Measurements from ENCODE around the gene ZNF555.

The ZNF555 gene

DNA sequence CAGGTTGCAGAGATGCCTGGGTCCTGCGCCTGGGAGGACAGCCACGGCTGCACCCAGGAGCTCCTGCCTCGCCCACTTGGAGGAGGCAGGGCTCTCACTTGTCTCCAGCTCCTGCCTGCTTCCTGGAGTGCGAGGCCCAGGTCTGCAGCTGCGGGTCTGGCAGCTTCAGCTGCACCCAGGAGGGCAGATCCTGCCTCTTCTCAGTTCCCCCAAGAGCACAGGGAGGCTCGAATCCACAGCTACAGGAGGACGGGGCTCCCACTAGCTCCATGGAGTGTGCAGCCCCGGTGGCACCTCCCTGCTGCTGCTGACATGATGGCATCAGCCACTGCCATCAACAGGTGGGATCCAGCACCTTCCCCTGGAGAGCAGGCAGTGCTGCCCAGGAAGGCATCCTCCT is 17.1 kb upstream of the ZNF555 start:
- no peak for DNase-seq (ENCODE audit: low read depth in 2 of 2)

DNA sequence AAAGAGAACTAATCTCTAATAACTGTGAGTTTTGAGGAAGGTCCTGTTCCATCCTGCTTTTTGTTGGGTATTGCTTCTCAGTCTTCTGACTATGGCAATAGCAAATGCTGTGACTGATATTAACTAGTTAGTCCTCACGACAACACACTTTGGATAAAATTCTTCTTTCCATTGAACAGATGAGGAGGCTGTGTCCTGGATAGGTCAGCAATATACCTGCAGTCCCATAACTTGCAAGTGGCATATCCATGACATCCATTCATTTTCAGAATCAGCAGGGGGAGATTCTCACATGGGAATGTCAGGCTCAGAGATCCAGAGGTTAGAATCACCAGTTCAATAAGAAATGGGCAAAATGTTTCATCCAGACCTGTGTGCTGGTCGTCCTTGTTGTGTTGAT is 14.3 kb upstream of the ZNF555 start:
- no peak for DNase-seq (ENCODE audit: low read depth in 2 of 2)

DNA sequence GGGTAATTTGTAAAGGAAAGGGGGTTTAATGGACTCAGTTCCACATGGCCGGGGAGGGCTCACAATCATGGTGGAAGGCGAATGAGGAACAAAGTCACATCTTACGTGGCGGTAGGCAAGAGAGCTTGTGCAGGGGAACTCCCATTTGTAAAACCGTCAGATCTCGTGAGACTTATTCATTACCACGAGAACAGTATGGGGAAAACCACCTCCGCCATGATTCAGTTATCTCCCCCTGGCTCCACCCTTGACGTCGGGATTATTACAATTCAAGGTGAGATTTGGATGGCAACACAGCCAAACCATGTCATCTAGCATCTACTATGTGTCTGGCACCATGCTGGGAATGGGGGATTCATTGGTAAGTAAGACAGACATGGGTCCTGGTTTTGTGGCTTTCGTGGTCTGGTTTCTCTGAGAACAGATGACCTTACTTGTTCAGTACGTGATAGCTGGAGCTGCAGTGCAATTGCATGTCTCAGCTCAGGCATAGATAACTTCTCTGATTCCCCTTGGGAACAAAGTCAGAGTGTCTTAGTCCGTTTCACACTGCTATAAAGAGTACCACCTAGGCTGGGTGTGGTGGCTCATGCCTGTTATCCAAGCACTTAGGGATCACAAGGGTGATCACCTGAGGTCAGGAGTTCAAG is 13.3 kb upstream of the ZNF555 start:
- no peak for DNase-seq (ENCODE audit: low read depth in 2 of 2)

DNA sequence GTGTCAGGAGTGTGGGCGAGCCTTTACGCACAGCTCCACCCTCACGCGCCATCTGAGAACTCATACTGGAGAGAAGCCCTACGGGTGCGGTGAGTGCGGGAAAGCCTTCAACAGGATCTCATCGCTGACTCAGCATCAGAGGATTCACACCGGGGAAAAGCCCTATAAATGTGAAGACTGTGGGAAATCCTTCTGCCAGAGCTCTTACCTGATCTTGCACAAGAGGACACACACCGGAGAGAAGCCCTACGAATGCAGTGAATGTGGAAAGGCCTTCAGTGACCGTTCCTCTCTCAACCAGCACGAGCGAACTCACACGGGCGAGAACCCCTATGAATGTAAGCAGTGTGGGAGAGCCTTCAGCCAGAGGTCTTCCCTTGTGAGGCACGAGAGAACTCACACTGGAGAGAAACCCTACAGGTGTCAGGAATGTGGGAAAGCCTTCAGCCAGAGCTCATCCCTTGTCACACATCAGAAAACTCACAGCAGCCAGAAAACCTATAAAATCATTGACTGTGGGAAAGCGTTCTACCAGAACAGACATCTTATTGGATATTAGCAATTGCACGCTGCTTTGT is 6.9 kb upstream of the ZNF555 start:
- no peak for DNase-seq (ENCODE audit: low read depth in 2 of 2)

DNA sequence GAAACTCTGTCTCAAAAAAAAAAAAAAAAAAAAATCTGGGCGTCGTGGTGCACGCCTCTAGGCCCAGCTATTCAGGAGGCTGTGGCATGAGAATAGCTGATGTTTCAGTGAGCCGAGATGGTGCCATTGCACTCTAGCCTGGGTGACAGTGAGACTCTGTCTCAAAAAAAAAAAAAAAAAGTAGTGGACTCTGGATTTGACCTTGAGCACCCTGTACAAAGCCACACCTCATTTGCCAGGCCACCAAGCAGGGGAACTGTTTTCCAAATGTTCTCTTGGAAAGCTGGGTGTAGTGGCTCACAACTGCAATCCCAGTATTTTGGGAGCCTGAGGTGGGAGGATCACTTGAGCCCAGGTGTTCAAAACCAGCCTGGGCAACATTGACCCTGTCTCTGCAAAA is 3.8 kb upstream of the ZNF555 start:
- DNase-seq (ENCODE audit: low read depth in 2 of 2), result no peak

DNA sequence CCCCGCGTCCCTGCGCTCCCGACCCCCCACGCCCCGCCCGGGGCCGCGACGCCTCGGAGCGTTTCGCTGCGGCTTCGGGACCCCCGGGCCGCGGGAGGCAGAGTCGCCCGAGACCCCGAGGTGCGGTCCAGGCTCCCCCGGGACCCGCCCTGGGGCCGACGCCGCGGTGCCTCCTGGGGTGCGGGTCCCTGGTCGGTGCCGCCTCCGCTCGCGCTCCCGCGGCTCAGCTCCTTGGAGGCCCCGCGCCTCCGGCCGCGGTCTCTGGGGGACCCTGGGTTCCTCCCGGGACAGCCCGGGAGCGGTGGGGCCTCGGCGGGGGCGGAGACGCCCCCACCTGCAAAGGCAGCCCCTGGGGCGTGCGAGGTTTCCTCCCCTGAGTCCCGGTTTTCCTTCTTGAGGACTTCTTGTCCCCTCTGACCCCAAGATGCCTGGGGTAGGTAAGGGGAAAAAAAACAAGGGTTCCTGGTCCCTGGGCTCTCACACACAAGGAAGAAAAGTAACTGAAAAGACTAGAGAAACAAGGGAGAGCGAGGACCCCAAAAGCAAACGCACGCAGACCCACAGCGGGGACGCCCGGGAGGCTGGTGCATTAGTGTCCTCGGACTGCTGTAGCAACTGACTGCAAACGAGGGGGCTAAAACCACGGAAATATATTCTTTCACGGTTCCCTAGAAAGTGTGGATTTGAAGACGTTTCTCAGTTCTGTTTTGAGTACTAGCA is 740 bp downstream of the ZNF555 start:
- DNase-seq (ENCODE audit: low read depth in 2 of 2), result no peak

DNA sequence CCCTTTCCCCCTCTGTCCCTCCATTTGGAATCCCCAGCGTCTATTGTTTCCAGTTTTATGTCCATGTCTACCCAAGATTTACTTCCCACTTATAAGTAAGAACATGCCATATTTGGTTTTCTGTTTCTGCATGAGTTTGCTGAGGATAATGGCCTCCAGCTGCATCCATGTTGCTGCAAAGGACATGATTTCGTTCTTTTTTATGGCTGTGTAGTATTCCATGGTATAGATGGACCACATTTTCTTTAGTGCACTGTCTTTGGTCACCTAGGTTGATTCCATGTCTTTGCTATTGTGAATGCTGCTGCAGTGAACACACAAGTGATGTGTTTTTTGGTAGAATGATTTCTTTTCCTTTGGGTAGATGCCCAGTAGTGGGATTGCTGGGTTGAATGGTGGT is 3.8 kb downstream of the ZNF555 start:
- no peak for DNase-seq (ENCODE audit: low read depth in 2 of 2)

DNA sequence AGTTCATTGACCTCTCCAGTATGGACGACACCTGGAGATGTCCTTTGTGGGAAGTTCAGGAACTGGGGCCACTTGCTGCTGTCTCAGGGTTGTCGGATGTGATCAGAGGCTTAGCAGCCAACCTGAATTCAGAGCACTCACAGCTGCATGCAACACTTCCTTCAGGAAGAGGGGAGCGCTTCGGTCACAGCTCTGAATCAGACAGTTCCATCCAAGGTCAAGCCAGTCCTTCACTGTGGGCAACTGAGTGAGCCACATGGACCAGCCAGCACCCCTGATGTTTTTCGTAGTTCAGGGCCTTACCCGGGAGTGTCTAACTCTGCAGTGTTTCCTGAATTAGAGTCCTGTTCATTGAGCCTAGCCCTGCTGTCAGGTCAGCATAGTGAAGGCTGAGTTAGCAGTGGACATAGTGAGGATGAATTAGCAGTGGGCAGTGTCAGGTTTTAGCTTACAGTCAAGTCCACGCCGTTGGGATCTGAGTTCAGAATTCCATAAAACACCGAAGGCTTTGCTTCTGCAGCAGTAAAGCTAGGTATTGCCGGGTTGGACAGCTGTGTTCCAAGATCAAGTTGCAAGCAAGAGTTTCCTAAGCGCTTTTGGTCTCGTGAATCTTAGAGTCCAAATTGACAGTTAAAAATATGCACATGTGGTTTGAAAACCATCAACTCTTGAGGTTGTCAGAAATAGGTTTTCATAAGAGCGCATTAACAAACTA is 5.1 kb downstream of the ZNF555 start:
- no peak for DNase-seq (ENCODE audit: low read depth in 2 of 2)

DNA sequence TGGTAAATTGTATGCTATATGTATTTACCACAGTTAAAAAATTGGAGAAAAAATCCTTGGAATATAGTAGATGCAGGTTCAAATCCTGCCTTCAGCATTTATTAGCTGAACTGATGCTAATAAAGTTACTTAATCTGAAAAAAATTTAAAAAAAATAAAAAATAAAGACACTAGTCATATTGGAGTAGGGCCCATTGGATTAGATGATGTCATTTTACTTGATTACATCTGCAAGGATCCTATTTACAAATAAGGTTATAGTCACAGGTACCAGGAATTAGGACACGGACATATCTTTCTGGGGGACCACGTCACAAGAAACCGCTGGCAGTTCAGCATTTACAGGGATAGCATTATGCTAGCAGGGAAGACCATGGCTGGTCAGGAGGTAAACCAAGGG is 6.2 kb downstream of the ZNF555 start:
- DNase-seq (ENCODE audit: low read depth in 2 of 2), result no peak

DNA sequence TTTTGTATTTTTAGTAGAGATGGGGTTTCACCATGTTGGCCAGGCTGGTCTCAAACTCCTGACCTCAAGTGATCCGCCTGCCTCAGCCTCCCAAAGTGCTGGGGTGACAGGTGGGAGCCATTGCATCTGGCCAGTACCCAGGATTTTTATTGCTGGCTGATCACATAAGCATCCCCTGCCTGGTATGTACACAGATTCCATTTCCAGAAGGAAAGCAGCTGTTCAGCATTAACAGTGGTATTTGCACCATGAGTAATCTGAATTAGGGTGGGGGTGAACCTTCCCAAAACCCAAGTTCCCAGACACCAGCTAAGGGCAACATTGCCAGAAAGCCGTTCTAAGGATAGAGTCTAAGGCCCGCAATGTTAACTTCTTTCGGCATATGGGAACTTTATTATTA is 7.3 kb downstream of the ZNF555 start:
- no peak for DNase-seq (ENCODE audit: low read depth in 2 of 2)

DNA sequence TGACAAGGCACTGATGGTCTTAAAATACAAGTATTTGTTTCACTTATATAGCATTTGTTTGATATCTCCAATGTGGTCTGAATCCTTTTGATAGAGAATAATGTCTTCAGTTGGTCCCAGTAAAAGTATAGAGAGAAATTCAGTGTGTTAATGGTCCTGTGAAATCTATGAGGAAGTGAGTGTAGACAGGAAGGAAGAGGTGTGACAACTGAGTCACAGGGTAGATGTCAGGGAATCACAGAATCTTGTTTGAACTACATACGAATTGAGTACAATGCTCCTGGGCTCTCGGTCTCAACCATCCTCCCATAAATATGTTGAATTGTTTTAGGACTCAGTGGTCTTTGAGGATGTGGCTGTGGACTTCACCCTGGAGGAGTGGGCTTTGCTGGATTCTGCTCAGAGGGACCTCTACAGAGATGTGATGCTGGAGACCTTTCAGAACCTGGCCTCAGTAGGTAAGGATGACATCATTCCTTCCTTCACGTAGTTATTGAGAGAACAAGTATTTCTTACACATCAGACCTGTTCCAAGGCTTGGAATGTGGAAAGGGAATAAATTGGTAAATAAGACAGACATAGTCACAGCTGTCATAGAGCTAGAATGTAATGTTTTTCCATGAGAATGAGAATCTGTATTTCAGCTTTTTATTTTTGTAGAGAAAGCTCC is 9.1 kb downstream of the ZNF555 start:
- no peak for DNase-seq (ENCODE audit: low read depth in 2 of 2)

DNA sequence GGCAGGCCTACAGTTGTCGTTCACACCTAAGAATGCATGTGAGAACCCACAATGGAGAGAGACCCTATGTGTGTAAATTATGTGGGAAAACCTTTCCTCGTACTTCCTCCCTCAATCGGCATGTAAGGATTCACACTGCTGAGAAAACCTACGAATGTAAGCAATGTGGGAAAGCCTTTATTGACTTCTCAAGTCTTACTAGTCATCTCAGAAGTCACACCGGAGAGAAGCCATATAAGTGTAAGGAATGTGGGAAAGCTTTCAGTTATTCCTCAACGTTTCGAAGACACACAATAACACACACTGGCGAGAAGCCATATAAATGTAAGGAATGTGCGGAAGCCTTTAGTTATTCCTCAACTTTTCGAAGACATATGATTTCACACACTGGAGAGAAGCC is 11.3 kb downstream of the ZNF555 start:
- DNase-seq (ENCODE audit: low read depth in 2 of 2), result no peak

DNA sequence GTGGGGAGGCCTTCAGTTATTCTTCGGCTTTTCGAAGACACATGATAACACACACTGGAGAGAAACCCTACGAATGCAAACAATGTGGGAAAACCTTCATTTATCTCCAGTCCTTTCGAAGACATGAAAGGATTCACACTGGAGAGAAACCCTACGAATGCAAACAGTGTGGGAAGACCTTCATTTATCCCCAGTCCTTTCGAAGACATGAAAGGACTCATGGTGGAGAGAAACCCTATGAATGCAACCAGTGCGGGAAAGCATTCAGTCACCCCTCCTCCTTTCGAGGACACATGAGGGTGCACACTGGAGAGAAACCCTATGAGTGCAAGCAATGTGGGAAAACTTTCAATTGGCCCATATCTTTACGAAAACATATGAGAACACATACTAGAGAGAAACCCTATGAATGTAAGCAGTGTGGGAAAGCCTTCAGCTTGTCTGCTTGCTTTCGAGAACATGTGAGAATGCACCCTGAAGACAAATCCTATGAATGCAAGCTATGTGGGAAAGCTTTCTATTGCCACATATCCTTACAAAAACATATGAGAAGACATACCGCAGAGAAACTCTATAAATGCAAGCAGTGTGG is 11.8 kb downstream of the ZNF555 start:
- DNase-seq (ENCODE audit: low read depth in 2 of 2), result no peak

DNA sequence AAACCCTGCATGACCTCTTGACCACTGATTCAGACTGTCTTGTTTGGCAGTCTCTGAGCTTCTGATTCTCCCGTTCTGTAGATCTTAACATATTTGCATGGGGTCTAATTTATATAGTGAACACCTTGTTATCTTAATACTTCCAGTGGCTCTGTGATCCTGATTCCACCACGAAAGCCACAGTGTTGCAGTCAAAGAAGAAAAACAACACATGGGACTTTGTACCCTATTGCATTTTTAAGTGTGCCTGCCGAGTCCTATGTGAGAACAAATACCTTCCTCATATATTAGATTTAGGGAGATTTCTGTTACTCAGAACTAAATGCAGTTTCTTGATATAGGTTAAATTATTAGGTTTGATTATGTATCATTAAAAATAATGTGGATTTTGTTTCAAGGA is 13.6 kb downstream of the ZNF555 start:
- DNase-seq (ENCODE audit: low read depth in 2 of 2), result no peak

DNA sequence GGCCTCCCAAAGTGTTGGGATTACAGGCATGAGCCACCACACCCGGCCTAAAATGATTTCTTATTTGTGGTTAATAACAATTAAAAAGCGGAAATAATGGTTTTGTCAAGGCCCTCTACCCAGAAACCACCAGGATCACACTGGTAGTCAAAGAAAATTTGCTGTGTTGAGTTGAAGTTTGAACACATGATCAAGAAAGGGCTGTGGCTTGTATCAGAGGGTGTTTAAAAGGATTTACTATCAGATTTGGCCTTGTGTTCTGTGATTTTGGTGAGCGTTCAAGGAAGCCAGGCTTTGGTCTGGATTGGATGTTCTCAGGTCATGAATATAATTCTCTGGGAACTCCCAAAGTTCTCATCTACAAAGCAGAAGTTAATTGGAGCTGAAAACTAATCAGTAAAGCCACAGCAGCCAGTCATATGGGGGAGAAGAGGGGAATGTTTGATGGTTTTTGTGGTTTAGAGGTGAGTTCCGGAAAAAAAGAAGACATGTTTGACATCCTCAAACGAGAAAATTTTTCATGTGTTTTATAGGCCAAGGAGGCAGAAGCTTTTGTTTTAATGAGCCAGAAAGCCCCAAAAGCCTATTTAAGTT is 15.3 kb downstream of the ZNF555 start:
- no peak for DNase-seq (ENCODE audit: low read depth in 2 of 2)

DNA sequence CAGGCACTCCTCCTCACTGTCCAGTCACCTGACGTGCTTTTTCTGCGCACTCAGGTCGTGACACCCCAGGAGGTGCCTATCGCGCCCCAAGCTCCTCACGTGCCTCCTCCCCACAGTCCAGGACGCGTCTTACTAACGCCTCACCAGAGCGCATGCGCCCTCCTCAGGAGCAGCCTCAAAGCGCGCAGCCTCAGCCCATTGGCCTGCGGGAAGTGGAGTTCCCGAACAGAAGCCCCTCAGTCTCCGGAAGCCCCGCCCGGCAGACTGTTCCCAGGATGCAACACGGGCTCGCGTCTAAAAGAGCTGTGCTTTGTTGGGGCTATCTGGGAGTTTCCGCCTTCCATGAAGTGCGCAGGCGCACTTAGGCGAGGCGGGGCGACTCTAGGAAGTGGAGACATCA is 17.6 kb downstream of the ZNF555 start:
- no peak for DNase-seq (ENCODE audit: low read depth in 2 of 2)

DNA sequence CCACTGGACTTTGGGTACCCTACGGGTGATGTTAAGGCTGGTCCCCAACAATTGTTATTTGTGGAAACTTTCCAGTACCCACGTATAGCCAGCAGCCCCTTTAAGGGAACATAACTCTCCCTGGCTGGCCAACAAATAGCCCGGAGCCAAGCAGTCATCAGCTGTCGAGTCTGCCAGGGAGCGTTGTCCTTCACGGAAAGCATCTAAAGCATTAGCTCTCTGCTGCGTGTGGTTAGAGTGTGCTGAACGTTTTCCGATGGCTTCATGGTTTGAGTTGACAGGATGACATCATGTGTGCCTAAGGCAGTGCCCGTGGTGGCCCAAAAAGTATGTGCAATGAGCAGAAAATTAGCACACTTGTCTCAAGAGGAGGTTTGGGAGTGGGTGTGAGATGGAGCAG is 22.5 kb downstream of the ZNF555 start:
- no peak for DNase-seq (ENCODE audit: low read depth in 2 of 2)

DNA sequence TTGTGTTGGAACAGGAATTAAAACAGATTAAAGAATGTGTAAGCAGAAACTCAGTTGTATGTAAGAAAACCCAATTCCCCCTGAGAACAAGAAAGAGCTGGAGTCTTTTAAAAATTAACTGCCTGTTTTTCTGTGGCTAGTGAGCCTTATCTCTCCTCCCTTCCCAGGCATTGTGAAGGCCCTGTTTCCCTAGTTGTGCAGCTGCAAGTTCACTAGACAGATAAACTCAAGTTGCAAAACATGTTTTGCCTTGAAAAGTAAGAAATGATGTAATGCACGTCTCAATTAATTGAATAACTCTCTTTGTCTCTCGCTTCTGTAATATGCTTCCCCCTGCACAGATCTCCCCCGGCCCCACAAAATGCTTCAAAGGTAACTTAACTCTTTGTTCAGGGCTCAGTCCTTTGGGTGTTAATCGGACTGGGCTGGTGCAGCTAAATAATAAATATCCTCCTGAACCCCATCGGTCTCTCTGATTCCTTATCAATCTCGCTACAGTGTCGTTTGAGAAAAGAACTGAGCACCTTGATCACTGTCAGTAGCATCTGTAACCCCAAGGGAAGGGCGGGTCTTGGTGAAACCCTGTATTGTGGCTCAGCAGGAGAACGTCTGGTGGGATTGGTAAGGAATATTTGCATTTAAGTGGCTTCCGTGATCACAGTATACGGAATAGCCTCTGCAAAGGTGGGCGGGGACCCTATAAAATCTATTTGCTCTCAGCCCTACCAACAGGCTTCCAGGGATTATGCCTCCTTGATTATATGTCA is 24.2 kb downstream of the ZNF555 start:
- DNase-seq (ENCODE audit: low read depth in 2 of 2), result no peak

DNA sequence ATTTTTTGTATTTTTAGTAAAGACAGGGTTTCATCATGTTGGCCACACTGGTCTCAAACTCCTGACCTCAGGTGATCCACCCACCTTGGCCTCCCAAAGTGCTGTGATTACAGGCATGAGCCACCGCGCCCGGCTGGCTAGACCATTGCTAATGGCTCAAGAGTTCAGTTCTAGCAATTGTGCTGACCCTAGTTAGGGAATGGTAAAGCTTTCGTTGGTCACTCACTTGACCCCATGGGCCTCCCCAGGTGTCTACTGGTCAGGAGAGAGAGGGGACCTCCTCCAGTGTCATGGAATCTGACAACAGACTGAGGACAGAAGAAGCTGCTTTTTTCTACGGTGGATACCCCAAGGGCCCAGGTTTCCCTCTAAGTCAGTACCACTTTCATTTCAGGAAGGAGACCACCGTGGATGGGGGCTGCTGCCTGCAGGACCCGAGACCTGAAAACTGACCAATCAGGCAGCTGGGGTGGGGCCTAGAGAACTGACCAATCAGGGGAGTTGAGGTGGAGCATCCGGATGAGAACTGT is 25.3 kb downstream of the ZNF555 start:
- no peak for DNase-seq (ENCODE audit: low read depth in 2 of 2)

All from stimulated activated CD8-positive, alpha-beta memory T cell treated with anti-CD3 and anti-CD28 coated beads, Interleukin-7, amount 100 ng/mL, for 4 hours (primary cell).